Vagina (tissue), 2 donors: ENCODE data around the gene MBNL3.

Source experiments
- CTCF ChIP-seq, 3 experiments: fragments of 450-650 bp in 2 of 3; fragments of 200-600 bp in 1 of 3; sonication (generic) in 1 of 3; IDR thresholded peaks; one replicate each; pipeline ENCODE4 v1.5.1; 2017 to 2019; ENCODE audit warnings: antibody characterized with exemption in 3 of 3, mild to moderate bottlenecking in 2 of 3, moderate library complexity in 2 of 3
- POLR2AphosphoS5 ChIP-seq, 2 donors: sonication (generic); formaldehyde crosslinking; IDR thresholded peaks; one replicate each; pipeline ENCODE4 v1.9.0; 2017; ENCODE audit warnings: antibody characterized with exemption in 2 of 2, mild to moderate bottlenecking in 2 of 2, low read depth in 1 of 2; ENCODE audit not compliant: insufficient read depth in 1 of 2

DNA sequence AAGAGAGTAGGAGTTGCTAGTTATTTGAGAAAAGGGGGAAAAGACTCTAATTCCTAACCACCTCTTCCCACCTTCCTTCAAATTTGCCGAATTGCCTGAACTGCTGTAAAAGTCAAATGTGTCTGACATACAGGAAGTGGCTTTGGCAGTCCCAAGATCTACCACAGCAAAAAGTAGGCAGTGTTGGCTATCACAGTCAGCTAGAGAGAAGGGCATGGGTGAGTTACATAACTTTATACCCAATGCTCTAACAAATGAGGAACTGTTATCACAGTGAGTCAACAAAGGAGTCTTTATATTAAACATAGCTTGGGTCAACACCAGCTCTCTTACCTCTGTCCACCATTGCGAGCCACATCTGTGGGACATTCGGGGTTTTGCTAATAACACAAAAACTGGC, 2.4 kb upstream of the MBNL3 start:
- TF ChIP-seq CTCF (IDR thresholded peaks at IDR 0.05) (no peak), POLR2AphosphoS5 (IDR thresholded peaks at IDR 0.05; ENCODE audit: insufficient read depth in 1 of 2, low read depth in 1 of 2) (no peak)
